ENCODE data around the gene PIGB. TPM values are rescaled to one million over a fixed set of nuclear protein-coding genes. Genes with fewer than 3 reads are reported as not detected.
A peak's percentile ranks its signal among the peaks of the same experiment; 100 is the strongest.

The PIGB gene
- total RNA-seq, 1 donor from 2014 or later = 6.3 TPM

- no peak for TF ChIP-seq CTCF (IDR thresholded peaks at IDR 0.05; ENCODE audit: insufficient read depth, low read length, severe bottlenecking)
Observed at GRCh38 chr15:55356985-55357585, 38.1 kb downstream of the PIGB start.

GRCh38 chr15:55357774-55358173 is 38.8 kb downstream of the PIGB start:
- FAIRE-seq = no peak
- peak; percentile 92 for DNase-seq (ENCODE audit: low read depth)
- no peak for TF ChIP-seq CTCF (IDR thresholded peaks at IDR 0.05; ENCODE audit: insufficient read depth, low read length, severe bottlenecking)
- no peaks in the 10 kb centered on the region for H3K36me3 ChIP-seq (ENCODE audit: control insufficient read depth, insufficient read depth, low read length)
- H3K4me3 ChIP-seq (ENCODE audit: low read depth, low read length) = no peak overlapping the region
- H3K27me3 ChIP-seq (ENCODE audit: control insufficient read depth, insufficient read depth, low read length) = no peaks in the 10 kb centered on the region

More at GRCh38 chr15:55356985-55357585, 38.1 kb downstream of the PIGB start:
- Histone ChIP-seq H3K4me3 (ENCODE audit: low read depth, low read length) (no peak overlapping the region), H3K27me3 (ENCODE audit: control insufficient read depth, insufficient read depth, low read length) (no peaks in the 10 kb centered on the region), H3K36me3 (ENCODE audit: control insufficient read depth, insufficient read depth, low read length) (no peaks in the 10 kb centered on the region)
- FAIRE-seq (no peak), DNase-seq (ENCODE audit: low read depth) (no peak)

- no peaks in the 10 kb centered on the region for H3K36me3 ChIP-seq (ENCODE audit: control insufficient read depth, insufficient read depth, low read length)
Observed at GRCh38 chr15:55358471-55358870, 39.4 kb downstream of the PIGB start.

GRCh38 chr15:55360256-55360655 is 41.2 kb downstream of the PIGB start:
- no peak for TF ChIP-seq CTCF (IDR thresholded peaks at IDR 0.05; ENCODE audit: insufficient read depth, low read length, severe bottlenecking)
- FAIRE-seq (no peak), DNase-seq (ENCODE audit: low read depth) (no peak)
- no peak overlapping the region for H3K4me3 ChIP-seq (ENCODE audit: low read depth, low read length)
- H3K36me3 ChIP-seq (ENCODE audit: control insufficient read depth, insufficient read depth, low read length) = no peaks in the 10 kb centered on the region
- H3K27me3 ChIP-seq (ENCODE audit: control insufficient read depth, insufficient read depth, low read length) = no peaks in the 10 kb centered on the region

More at GRCh38 chr15:55358471-55358870, 39.4 kb downstream of the PIGB start:
- TF ChIP-seq CTCF (IDR thresholded peaks at IDR 0.05; ENCODE audit: insufficient read depth, low read length, severe bottlenecking) = no peak
- FAIRE-seq (no peak), DNase-seq (ENCODE audit: low read depth) (no peak)
- Histone ChIP-seq H3K27me3 (ENCODE audit: control insufficient read depth, insufficient read depth, low read length) (no peaks in the 10 kb centered on the region), H3K4me3 (ENCODE audit: low read depth, low read length) (no peak overlapping the region)

GRCh38 chr15:55361048-55361447 is 42.0 kb downstream of the PIGB start:
- no peaks in the 10 kb centered on the region for H3K36me3 ChIP-seq (ENCODE audit: control insufficient read depth, insufficient read depth, low read length)
- DNase-seq (ENCODE audit: low read depth) (no peak), FAIRE-seq (no peak)
- no peaks in the 10 kb centered on the region for H3K27me3 ChIP-seq (ENCODE audit: control insufficient read depth, insufficient read depth, low read length)
- TF ChIP-seq CTCF (IDR thresholded peaks at IDR 0.05; ENCODE audit: insufficient read depth, low read length, severe bottlenecking) = no peak
- H3K4me3 ChIP-seq (ENCODE audit: low read depth, low read length) = no peak overlapping the region

GRCh38 chr15:55362641-55363040 is 43.6 kb downstream of the PIGB start:
- H3K36me3 ChIP-seq (ENCODE audit: control insufficient read depth, insufficient read depth, low read length) = no peaks in the 10 kb centered on the region
- H3K27me3 ChIP-seq (ENCODE audit: control insufficient read depth, insufficient read depth, low read length) = no peaks in the 10 kb centered on the region
- DNase-seq (ENCODE audit: low read depth) (no peak), FAIRE-seq (no peak)
- no peak for TF ChIP-seq CTCF (IDR thresholded peaks at IDR 0.05; ENCODE audit: insufficient read depth, low read length, severe bottlenecking)
- no peak overlapping the region for H3K4me3 ChIP-seq (ENCODE audit: low read depth, low read length)
